Activated naive CD4-positive, alpha-beta T cell treated with Interleukin-2 at 50 U/mL for 16 hours (primary cell): Measurements from ENCODE around the gene ZNF28.
"Not testable (repeated sequence)": the region's sequence is repeated elsewhere in the genome, so short reads cannot be mapped to it uniquely, and the experiment has no call there.

Experiments
- DNase-seq: peaks from one replicate; pipeline ENCODE4 v3.0.0-alpha.2; 2020

Gene ZNF28

DNA sequence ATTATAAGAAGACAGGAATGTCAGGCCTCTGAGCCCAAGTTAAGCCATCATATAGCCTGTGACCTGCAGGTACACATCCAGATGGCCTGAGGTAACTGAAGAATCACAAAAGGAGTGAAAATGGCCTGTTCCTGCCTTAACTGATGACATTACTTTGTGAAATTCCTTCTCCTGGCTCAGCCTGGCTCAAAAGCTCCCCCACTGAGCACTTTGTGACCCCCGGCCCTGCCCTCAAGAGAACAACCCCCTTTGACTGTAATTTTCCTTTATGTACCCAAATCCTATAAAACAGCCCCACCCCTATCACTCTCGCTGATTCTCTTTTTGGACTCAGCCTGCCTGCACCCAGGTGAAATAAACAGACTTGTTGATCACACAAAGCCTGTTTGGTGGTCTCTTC lies 65.0 kb downstream of the ZNF28 start:
- not testable (repeated sequence) for DNase-seq

DNA sequence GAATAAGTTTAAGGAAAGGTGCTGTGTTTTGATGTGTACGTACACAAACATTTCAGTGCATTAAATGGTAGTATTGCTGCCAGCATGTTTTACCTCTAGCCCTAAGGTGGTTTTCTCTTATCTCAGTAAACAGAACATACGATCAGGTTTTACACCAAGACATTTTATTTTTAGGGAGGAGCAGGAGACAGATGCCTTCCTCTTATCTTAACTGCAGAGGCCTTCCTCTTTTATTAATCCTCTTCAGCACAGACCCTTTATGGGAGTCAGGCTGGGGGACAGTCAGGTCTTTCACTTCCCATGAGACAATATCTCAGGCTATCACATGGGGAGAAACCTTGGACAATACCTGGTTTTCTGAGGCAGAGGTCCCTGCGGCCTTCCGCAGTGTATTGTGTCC lies 71.7 kb downstream of the ZNF28 start:
- no peak for DNase-seq

DNA sequence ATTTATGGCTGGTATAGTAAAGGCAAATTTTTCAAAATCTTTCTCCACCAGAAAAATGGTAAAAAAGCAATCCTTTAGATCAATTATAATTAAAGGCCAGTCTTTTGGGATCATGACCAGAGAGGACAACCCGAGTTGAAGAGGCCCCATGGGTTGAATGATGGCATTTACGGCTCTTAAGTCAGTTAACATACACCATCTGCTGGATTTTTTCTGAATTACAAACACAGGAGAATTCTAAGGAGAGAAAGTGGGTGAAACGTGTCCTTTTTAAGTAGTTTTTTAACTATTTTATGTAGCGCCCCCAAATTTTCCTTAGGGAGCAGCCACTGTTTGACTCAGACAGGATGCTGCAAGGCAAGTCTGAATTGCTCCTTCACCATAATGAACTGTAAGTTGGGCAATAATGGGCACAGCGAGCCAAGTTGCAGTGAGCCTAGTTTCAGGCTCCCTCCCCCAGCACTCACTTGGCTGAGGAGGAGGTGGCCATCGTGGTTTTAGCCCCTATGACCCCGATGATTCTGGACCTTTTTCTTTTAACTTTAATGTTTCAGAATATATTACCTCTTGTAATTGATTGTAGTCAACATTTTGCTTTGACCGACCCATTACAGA lies 73.0 kb downstream of the ZNF28 start:
- DNase-seq: no peak
